ENCODE results near the gene PLEKHG1.

DNA sequence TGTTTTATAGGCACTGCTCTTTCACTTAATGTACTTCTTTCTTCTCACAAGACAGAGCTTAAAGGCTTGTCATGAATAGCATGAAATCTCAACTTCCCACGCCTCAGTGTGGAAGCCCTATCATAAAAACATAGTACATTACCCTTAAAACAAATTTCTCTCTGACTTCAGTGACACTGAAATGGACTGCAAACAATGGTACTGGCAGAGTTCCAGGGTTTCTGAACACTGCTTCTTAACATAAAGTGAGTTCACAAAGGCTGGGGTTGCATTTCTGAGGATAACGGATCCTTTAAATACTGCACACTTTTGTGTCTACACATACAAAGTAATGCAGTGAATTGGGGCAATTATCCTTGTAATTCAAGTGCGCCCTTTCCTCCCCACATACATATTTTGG is 32.3 kb upstream of the PLEKHG1 start:
- TF ChIP-seq ZNF384 (IDR thresholded peaks at IDR 0.05) (no peak), ELF4 (IDR thresholded peaks at IDR 0.05) (no peak), TARDBP (IDR thresholded peaks at IDR 0.05) (no peak), SP1 (IDR thresholded peaks at IDR 0.05) (no peak), FOXM1 (IDR thresholded peaks at IDR 0.05; ENCODE audit: borderline replicate concordance) (no peak), L3MBTL2 (conservative IDR thresholded peaks at IDR 0.05) (no peak), ARNT (IDR thresholded peaks at IDR 0.05) (no peak), BHLHE40 (IDR thresholded peaks at IDR 0.05; ENCODE audit: borderline replicate concordance) (no peak), SUZ12 (IDR thresholded peaks at IDR 0.05) (no peak), LEF1 (IDR thresholded peaks at IDR 0.05; ENCODE audit: borderline replicate concordance) (no peak), FOXA1 (IDR thresholded peaks at IDR 0.05) (no peak), NFRKB (IDR thresholded peaks at IDR 0.05) (no peak), FOXK2 (IDR thresholded peaks at IDR 0.05) (no peak)
- TF ChIP-seq, protein P1, sequence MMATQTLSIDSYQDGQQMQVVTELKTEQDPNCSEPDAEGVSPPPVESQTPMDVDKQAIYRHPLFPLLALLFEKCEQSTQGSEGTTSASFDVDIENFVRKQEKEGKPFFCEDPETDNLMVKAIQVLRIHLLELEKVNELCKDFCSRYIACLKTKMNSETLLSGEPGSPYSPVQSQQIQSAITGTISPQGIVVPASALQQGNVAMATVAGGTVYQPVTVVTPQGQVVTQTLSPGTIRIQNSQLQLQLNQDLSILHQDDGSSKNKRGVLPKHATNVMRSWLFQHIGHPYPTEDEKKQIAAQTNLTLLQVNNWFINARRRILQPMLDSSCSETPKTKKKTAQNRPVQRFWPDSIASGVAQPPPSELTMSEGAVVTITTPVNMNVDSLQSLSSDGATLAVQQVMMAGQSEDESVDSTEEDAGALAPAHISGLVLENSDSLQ (IDR thresholded peaks at IDR 0.05), result no peak

All from HEK293T (cell line).